PC-9 (cell line): ENCODE data around the gene ST8SIA2. TPM values are rescaled to one million over a fixed set of nuclear protein-coding genes. Genes with fewer than 3 reads are reported as not detected.

Experiments used
- BruUV-seq: library from RNA; stranded (reverse); fragments of 400-500 nt; replicated peaks from 2 replicates; lab custom pipeline; 2021; lab: Mats Ljungman, UMichigan
- CTCF ChIA-PET: fragments of 300-600 bp; sonication (Branson Sonifier 250); formaldehyde crosslinking; loops from one replicate; lab custom pipeline; 2022; ENCODE audit warnings: antibody characterized with exemption; lab: Charles Lee
- POLR2A ChIA-PET: fragments of 300-600 bp; sonication (Branson Sonifier 250); formaldehyde crosslinking; loops from one replicate; lab custom pipeline; 2022; ENCODE audit warnings: antibody characterized with exemption; ENCODE audit not compliant: unreplicated experiment; lab: Charles Lee
- DNase-seq, 2 experiments: peaks; one replicate each; pipeline versions ENCODE4 v3.0.0 to v3.0.0-alpha.2; 2015 to 2022; ENCODE audit warnings: mixed read lengths in 1 of 2
- H2AFZ ChIP-seq: fragments of 200-600 bp; sonication (generic); 2 replicates; pipeline ENCODE4 v1.8.1; 2017; ENCODE audit warnings: antibody characterized with exemption
- H3F3A ChIP-seq: fragments of 200-600 bp; sonication (generic); 2 replicates; pipeline ENCODE4 v1.8.1; 2017; ENCODE audit warnings: antibody characterized with exemption, mild to moderate bottlenecking, low read depth; ENCODE audit not compliant: insufficient read depth
- H3K27ac ChIP-seq: fragments of 200-600 bp; sonication (generic); 2 replicates; pipeline ENCODE4 v1.6.1; 2016; ENCODE audit warnings: mixed run types
- H3K27me3 ChIP-seq: fragments of 200-600 bp; sonication (generic); 2 replicates; pipeline ENCODE4 v1.6.1; 2016; ENCODE audit warnings: low read depth, mixed run types; ENCODE audit not compliant: insufficient read depth
- H3K36me3 ChIP-seq: fragments of 200-600 bp; sonication (generic); 2 replicates; pipeline ENCODE4 v1.6.1; 2016; ENCODE audit warnings: low read depth, mixed run types
- H3K4me1 ChIP-seq: fragments of 200-600 bp; sonication (generic); replicated peaks from 2 replicates; pipeline ENCODE4 v1.6.1; 2016; ENCODE audit warnings: mixed run types; ENCODE audit not compliant: insufficient read depth
- H3K4me2 ChIP-seq: fragments of 200-600 bp; sonication (generic); 2 replicates; pipeline ENCODE4 v1.6.1; 2017; ENCODE audit warnings: mixed run types
- H3K4me3 ChIP-seq: fragments of 200-600 bp; sonication (generic); 2 replicates; pipeline ENCODE4 v1.6.1; 2016; ENCODE audit warnings: mixed run types
- H3K79me2 ChIP-seq: fragments of 200-600 bp; sonication (generic); 2 replicates; pipeline ENCODE4 v1.6.1; 2017; ENCODE audit warnings: low read depth, mixed run types
- H3K9me2 ChIP-seq: fragments of 200-600 bp; sonication (generic); 2 replicates; pipeline ENCODE4 v1.8.1; 2017; ENCODE audit warnings: mild to moderate bottlenecking; ENCODE audit not compliant: insufficient read depth
- H3K9me3 ChIP-seq: fragments of 200-600 bp; sonication (generic); 2 replicates; pipeline ENCODE4 v1.8.1; 2016; ENCODE audit warnings: low read depth; ENCODE audit not compliant: insufficient read depth
- H4K20me1 ChIP-seq: fragments of 200-600 bp; sonication (generic); 2 replicates; pipeline ENCODE4 v1.8.1; 2017; ENCODE audit not compliant: insufficient read depth
- CTCF ChIP-seq: fragments of 200-600 bp; sonication (generic); conservative IDR thresholded peaks from 2 replicates; pipeline ENCODE4 v1.6.1; 2017; ENCODE audit warnings: mixed run types, antibody characterized with exemption, mild to moderate bottlenecking, moderate library complexity
- EZH2 ChIP-seq: fragments of 200-600 bp; sonication (generic); IDR thresholded peaks from 2 replicates; pipeline ENCODE4 v1.8.0; 2017; ENCODE audit warnings: antibody characterized with exemption, low read depth
- intact Hi-C: fragments of 100-400 bp; cut with micrococcal nuclease; formaldehyde crosslinking; loops from one replicate; pipeline ENCODE4 v1.10.0; 2022; ENCODE audit not compliant: unreplicated experiment
- total RNA-seq: library from RNA; stranded (reverse); gene quantifications from 2 replicates; pipeline ENCODE4 v1.2.3, GENCODE V29; 2021

ST8SIA2 gene
- total RNA-seq, 1 experiment from 2014 or later = not detected

GRCh38 chr15:92499731-92500530 is 106.2 kb downstream of the ST8SIA2 start:
- no TSS peak for BruUV-seq

GRCh38 chr15:92502336-92502735 is 108.7 kb downstream of the ST8SIA2 start:
- Histone ChIP-seq H3K4me3 (no peak overlapping the region), H3K27me3 (peaks cover 39% of the 10 kb centered on the region), H3K9me3 (no peaks in the 10 kb centered on the region), H3K36me3 (no peaks in the 10 kb centered on the region), H4K20me1 (no peaks in the 10 kb centered on the region), H3K79me2 (no peaks in the 10 kb centered on the region), H3K4me1 (no peaks in the 10 kb centered on the region), H3K4me2 (no peak overlapping the region), H3K9me2 (no peaks in the 10 kb centered on the region), H2AFZ (no peak overlapping the region), H3K27ac (no peak overlapping the region), H3F3A (no peaks in the 10 kb centered on the region)
- CTCF ChIA-PET = no interaction called here
- TF ChIP-seq CTCF = no peak
- no peak for TF ChIP-seq EZH2
- intact Hi-C loops = no loop called here
- POLR2A ChIA-PET = no interaction called here
- DNase-seq = no peak
- BruUV-seq = no TSS peak

More at GRCh38 chr15:92499731-92500530, 106.2 kb downstream of the ST8SIA2 start:
- Histone ChIP-seq H2AFZ (no peak overlapping the region), H3K4me1 (no peaks in the 10 kb centered on the region), H3K4me3 (no peak overlapping the region), H3K27me3 (peaks cover 58% of the 10 kb centered on the region), H3K36me3 (no peaks in the 10 kb centered on the region), H4K20me1 (no peaks in the 10 kb centered on the region), H3F3A (no peaks in the 10 kb centered on the region), H3K4me2 (no peak overlapping the region), H3K79me2 (no peaks in the 10 kb centered on the region), H3K9me3 (no peaks in the 10 kb centered on the region), H3K27ac (no peak overlapping the region), H3K9me2 (no peaks in the 10 kb centered on the region)
- no peak for TF ChIP-seq EZH2
- no peak for TF ChIP-seq CTCF
- no peak for DNase-seq
- ChIA-PET CTCF (no interaction called here), POLR2A (no interaction called here)
- intact Hi-C loops = no loop called here

DNA sequence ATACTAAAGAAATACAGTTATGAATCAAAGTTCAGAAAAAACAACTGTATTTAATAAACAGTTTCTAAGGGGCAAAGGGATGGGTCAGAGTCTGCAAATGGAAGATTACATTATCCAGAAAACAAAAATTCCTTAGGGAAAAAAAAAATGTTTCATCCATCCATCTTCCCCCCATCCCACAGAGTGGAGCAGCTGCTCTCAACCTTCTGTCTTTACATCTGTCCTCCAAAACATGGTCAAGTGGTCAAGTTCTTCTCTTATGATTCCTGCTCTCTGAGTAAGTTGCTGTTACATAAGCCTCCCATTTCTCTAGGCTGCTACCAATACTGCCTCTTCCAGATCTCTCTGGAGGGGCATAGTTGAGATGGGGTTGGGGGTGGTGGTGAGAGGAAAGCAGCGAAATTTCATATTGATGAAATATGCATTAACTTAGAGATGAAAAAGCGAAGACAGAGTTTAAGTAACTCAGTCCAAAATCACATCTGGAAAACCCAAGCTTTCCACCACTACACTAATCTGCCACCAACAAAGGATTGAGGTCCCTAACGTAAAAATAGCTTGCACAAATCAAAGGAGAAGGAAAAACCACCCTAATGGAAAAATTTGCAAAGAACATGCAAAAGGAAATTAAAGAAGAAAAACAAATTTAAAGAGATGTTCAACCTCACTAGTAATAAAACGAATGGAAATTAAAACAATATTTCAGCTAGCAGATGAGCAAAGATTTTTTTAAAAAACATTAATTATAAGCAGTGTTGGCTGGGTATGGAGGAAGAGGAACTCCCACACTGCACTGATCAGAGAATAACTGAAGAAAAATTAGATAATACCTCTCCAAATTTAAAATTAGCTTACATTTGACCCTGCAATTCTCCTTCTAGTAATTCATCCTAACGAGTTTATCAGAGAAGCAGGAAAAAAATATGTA is 109.5 kb downstream of the ST8SIA2 start:
- no peaks in the 10 kb centered on the region for H3K4me1 ChIP-seq
- H4K20me1 ChIP-seq = no peaks in the 10 kb centered on the region
- no peaks in the 10 kb centered on the region for H3K79me2 ChIP-seq
- H3K36me3 ChIP-seq = no peaks in the 10 kb centered on the region
- no TSS peak for BruUV-seq
- H3K4me3 ChIP-seq = no peak overlapping the region
- no peak overlapping the region for H3K27ac ChIP-seq
- H3K9me2 ChIP-seq = no peaks in the 10 kb centered on the region
- H3K4me2 ChIP-seq = no peak overlapping the region
- H3F3A ChIP-seq = no peaks in the 10 kb centered on the region
- no peaks in the 10 kb centered on the region for H3K9me3 ChIP-seq
- no peak overlapping the region for H2AFZ ChIP-seq
- ChIA-PET POLR2A (no interaction called here), CTCF (no interaction called here)
- H3K27me3 ChIP-seq = peaks cover 36% of the 10 kb centered on the region
- intact Hi-C loops = no loop called here
- TF ChIP-seq EZH2 = no peak
- TF ChIP-seq CTCF = no peak
- DNase-seq = no peak
